ENCODE measurements around the gene KLLN.

- TF ChIP-seq MAX (IDR thresholded peaks at IDR 0.05) = no peak
- no peak for TF ChIP-seq FOXM1 (IDR thresholded peaks at IDR 0.05; ENCODE audit: borderline replicate concordance, low read depth)
- no peak for TF ChIP-seq TCF12 (IDR thresholded peaks at IDR 0.05; ENCODE audit: low read depth)
- no peak for TF ChIP-seq ZBTB7A (IDR thresholded peaks at IDR 0.05; ENCODE audit: low read depth)
- TF ChIP-seq EGR1 (IDR thresholded peaks at IDR 0.05) = no peak
- no peak for TF ChIP-seq CEBPB (IDR thresholded peaks at IDR 0.05)
- no peak for TF ChIP-seq CREB1 (IDR thresholded peaks at IDR 0.05; ENCODE audit: low read depth)
Observed at GRCh38 chr10:87847550-87847949, 15.8 kb downstream of the KLLN start.
